DMS 273 (cell line): Measurements from ENCODE around the gene PPP1R37.

Source experiments
- DNase-seq: peaks from one replicate; lab custom pipeline; 2025; ENCODE audit not compliant: unreplicated experiment; lab: John Stamatoyannopoulos, UW

Gene PPP1R37

DNA sequence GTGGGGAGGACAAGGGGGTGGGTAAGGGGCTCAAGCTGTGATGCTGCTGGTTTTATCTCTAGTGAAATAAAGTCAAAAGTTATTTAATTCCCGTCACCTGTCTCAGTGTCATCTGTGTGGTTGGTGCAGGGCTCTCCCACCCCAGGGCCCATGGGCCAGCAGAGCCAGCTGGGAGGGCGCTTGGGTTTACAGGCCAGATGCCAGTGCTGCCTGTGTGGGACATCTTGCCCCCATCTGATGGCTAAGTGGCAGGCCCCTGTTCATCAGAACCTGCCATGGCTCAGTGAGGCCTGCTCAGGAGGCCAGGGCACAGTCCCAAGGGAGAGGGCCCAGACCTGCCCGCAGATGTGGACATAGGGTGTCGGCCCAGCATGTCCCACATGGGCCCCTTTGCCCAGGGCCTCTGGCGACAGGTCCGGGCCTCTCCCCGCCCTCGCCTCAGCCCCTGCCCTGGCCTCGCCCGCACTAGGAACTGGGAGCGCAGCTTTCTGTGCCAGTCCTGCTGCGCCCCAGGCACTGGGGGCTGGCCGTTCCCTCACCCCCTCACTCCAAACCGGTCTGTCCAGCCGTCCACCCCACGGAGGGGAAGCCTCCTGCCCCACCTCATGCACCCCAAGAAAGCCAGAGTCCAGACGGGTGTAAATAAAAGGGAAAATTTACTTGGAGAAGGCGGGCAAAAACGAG is 22.0 kb upstream of the PPP1R37 start:
- DNase-seq: peak; percentile 33

DNA sequence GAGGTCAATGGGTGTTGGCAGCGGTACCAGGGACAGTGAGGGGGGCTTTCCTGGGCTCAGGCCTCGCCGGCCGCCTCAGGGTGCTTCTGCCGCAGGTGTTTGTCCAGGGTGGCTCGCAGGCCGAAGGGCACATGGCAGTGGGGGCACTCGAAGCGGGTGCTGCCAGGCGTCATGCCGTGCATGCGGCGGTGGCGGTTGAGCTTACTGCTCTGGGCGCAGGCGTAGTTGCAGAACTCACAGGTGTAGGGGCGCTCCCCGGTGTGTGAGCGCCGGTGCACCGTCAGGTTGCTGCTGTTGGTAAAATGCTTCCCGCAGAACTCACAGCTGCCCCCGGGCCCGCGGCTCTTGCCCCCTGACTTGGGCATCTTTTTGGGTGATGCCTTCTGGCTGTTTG is 21.4 kb upstream of the PPP1R37 start:
- DNase-seq: no peak

DNA sequence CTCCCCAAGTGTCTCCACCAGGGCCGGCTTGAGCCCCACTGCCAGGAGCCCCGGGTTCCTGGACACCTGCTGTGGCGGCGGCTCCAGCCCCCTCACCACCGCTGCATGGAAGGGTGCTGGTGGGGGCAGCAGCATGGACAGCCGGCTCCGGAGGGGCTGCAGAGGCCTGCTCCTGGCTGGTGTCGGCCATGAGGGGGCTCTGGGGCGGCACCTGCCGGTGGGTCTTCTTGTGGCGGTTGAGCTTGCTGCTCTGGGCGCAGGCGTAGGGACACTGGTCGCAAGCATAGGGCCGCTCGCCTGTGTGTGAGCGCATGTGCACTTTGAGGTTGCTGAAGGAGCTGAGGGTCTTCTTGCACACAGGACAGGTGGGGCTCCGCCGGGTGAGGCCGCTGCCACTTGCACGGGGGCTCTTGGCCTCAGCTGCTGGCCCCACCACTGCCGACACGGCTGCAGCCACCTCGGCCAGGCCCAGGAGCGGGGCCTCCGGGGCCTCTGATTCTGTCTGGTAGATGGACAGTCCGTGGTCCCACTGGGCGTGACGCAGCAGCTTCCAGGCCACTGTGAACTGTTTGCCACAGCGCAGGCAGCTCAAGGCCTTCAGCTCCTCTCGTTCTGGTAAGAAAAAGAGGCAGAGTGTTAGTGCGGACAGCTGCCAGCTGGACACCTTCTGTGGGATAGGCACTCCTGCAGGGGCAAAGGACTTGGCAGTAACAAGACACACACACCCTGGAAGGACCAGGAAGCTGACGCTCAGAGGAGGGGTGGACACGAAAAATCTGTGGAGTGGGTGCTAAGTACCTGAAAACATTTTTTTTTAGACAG is 20.8 kb upstream of the PPP1R37 start:
- no peak for DNase-seq

DNA sequence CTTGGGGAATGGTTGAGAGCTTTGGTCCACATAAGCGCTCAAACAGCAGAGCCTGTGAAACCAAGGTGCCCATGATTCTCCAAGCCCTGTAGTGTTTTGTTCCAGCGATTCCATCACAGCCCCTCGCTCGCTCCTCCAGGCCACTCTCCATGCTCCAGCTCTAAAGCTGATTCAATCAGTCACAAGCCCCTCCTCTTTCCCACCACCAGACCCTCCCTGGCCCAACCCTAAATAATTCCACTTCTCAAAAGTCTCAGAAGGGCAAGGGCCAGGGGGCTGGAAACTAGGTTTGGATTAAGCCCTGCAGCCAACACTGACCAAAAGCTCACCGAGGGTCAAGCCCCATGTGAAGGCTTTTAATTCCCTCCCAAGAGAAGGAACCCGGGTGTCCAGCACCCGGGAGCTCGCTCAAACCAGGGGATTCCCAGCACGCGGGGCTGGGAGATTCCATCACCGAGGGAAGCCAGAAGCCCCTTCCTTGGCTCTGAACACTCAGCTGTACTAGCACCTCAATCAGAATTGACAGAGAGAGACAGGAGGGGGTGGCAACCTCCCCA is 18.2 kb upstream of the PPP1R37 start:
- no peak for DNase-seq

DNA sequence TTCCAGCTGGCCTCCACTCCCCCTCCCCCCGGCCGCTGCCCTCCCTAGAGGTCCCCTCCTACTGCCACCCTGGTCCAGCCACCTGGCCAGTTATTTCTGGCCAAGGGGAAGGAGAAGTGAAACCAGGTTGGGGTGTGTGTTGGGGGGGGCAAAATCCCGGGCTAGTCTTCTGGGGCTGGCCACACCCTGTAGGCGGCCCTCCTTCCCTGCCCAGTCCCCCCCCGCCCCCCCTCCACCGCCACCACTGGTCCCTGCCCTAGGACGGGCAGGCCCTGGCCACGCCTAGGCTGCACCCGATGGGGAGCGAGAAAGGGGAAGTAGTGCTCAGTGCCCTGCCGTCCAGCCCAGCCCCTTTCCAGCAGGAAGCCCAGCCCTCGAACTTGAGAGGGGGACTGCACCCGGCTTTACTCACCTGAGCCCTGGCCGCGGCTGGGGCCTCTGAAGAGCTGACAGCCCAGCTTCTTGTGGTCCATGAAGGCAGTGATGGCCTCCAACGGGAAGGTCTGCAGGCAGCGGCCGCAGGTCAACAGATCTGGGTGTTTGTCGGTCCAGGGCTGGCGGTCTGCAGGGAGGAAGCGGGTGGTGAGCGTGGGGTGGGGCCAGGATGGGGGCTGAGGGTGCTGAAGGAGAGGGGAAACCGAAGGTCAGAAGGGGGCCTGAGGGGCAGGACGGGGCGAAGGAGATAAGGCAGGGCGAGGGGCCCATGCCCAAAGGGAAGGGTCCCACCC is 17.5 kb upstream of the PPP1R37 start:
- DNase-seq: peak; percentile 94

DNA sequence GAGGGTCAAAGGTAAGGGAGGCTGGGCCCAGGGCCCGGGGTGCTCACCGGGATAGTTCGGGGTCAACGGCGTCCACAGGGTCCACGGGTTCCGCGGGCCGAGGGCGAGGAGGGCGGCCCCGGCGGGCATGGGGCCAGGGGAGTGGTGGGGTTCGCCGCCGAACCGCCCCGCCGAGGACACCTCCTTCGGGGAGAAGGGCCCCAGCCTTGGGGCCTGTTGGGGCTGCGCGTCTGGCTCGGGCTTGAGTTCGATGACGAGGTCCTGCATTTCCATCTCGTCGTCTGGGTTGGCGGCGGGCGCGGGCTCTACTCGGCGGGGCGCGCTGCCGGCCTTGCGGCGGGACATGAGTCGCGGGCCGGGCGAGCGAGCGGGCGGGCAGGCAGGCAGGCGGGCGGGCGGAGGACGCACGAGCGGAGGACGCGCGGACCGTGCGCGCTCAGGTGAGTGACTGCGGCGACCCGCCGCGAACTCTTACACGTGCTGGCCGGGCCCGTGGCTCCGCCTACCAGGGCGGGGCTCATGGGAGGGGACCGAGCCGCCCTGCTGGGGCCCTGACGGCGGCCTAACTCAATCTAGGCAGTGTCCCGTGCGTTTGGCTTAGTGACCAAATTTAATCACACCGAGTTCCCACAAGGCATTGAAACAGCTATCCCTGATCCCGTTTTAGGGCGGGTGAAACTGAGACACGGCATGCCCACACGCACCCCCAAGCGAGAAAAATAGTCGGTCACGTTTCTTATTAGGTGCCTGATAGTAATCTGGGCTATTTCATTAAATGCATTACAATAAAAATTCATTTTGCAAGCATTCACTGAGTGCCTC is 16.7 kb upstream of the PPP1R37 start, which contains the start of gene ZNF296:
ZNF296 (minus strand) TSS at position 450 of the 822 bp plus-strand sequence; CDS start at position 345, 105 bp downstream.
- peak; percentile 94 for DNase-seq

DNA sequence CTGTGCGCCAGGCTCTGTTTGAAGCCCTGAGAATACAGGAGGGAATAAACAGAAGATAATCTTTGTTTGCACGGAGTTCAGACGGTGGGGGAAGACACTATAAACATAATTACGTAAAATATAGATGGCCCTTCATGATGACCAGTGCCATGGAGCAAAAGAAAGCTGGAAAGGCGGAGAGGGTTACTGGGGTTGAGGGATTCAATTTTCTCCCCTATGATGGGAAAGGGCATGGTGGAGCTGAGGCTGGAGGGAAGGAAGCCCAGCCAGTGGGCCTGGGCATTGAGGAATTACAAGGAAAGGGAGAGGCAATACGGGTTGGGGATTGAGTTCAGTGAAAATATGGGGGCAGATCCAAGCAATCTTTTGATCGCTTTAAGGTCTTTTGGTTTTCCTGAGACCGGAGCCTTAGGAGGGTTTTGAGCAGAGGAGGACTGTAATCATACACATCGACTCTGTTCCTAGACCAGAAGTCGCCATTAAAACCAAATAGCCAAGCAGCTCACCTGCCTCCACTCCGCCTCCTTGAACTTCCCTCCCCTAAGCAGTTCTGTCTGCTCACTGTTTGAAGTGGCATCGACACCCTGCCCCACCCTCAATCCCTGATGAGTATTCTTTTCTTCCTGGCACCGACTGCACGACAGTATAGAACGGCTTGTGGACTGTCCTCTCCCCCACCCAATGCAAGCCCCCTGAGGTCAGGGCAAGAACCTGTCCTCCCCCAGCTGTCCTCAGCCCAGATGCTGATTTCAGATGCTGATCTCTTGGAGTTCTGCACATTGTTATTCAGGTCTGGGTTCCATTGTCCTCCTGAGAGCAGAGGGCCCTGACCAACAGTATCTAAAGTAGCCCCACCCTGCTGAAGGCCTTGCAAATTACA is 15.9 kb upstream of the PPP1R37 start:
- peak; percentile 63 for DNase-seq

DNA sequence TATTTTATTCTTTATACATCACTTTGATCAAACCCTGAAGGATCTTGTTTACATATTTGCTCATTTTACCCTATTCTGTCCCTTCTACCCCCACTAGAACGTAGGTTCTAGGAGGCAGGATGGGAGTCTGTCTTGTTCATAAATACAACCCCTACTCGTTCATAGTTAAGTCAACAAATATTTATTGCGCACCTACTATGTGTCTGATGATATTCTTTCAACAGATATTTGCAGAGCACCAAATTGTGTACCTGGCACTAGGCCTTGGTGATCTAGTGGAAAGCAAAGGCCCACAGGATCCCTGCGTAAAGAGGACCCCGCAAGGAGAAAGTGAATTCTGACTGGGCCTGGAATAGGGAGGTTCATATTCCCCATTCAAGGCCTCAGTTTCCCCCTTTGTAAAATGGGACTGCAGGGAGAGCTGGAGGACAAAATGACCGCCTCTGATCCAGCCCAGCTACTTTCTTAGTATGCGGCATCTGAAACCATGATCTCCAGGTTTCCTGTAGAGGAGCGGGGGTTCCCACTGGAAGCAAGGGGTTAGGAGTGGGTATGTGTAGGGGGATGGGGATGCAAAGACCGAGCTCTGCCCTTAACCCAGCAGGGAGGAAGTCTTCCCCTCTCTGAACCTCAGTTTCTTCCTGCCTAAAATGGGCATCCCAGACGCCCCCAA is 14.5 kb upstream of the PPP1R37 start:
- DNase-seq: no peak

DNA sequence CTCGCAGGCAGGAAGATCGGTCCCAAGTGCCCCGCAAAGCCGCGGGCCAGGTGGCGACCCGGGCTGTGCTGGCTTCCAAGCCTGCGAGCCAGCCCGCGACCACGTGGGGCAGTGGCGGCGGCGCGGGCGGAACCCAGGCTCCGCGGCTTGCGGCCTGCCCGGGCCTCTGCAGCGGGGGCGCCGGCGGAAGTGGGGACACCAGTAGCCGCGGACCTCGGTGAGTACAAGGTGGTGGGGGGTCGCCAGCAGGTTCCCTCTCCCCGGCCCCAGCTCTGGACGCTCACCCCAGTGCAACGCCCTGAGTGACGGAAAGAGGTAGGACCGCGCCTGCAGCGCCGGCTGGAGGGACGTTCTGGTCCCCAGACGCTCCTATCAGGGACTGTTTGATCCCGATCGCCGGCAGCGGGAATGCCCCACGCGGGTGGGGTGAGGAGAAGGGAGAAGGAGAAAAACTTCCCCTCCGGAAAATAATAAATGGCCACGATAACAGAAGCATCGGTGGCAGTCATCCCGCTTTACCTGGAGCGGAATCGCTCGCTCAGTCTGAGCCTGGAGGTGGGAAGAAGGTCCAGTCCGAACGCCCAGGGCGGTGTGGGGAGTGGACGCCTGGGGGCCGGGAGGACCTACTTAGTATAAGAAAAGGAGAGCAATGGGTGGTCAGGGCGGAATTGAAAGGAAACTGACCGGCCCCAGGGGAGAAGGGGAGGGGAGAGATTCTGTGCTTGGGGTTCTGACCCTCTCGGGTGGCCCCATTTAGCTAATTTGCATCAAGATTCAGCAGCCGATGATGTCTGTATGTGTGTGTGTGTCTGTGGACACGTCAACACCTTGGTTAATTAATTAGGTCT is 13.7 kb upstream of the PPP1R37 start, which contains the start of gene GEMIN7:
GEMIN7 (plus strand) TSS at position 198 of the 848 bp plus-strand sequence. CDS start 10,855 bp downstream, outside the sequence.
- DNase-seq: peak; percentile 94

DNA sequence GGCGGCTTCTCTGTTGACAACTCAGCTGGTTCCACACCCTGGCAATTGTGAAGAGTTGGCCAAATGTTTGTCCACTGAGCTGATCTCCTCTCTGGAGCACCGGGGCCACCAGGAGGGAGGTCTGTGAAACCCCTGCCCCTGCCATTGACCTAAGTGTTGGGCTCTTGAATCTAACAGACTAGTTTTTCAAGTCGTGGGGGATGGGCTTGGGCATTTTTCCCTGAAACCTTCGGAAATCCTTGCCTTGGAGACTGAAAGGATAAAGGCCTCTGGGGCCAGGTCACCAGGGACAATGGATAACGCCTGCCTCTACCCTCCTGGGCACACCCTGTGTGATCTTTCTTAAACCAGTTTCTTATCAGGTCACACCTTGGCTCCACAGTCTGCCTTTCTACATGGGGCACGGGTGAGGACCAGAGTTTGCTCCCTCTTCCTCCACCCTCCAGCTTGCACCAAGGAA is 13.0 kb upstream of the PPP1R37 start:
- DNase-seq: no peak

DNA sequence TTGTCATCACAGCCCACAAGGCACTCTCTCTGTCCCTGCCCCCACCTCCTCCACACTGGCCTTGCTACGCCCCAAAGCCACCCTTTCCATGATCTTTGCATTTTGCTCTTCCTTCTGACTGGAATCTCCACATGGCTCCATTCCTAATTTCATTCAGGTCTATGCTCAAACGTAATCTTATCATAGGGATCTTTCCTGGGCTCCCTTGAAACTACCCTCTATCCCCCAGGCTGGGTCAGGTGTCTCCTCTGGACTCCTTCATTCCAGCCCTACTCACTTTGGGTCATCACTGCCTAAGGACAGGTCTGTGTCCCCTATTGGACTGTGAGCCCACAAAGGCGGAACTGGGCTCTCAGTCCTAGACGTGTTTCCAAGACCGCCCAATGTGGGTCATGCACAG is 10.8 kb upstream of the PPP1R37 start:
- DNase-seq: no peak

DNA sequence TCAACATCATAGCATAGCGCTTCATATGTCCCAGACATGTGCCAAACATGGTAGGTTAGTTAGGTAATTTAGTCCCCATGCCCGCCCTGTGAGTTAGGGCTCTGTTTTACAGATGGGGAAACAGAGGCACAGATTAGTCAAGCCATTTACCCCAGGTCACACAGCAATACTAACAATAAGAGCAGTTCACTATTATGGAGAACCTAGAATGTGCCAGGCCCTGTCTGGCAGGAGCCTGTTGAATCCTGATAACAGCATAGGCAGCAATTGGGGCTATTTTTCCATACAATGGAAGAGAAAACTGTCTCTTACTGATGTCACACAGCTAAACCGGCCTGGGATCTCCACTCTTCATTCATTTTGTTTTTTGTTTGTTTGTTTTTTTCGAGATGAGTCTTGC is 6.5 kb upstream of the PPP1R37 start:
- DNase-seq: no peak

DNA sequence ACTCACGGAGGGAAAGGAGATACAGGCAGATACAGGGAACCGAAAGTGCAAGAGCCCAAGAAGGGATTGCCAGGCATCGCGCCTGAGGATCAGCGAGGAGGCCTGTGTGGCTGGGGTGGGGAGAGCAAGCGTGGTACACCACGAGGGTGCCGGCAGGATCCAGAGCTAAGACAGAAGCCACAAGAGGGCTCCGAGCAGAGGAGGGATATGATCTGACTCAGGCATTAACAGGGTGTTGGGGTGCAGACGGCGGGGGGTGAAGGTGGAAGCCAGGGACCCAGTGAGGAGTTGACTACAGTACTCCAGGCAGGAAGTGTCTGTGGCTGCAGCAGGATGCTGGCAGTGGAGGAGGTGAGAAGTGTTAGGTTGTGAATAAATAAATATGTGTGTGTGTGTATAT is 5.4 kb upstream of the PPP1R37 start:
- no peak for DNase-seq

DNA sequence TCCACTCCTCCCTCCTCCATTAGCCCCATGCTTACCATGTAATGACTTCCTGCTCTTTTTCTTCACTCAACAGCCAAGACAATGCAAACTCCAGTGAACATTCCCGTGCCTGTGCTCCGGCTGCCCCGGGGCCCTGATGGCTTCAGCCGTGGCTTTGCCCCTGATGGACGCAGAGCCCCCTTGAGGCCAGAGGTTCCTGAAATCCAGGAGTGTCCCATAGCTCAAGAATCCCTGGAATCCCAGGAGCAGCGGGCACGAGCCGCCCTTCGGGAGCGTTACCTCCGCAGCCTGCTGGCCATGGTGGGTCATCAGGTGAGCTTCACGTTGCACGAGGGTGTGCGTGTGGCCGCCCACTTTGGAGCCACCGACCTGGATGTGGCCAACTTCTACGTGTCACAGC is 2.9 kb upstream of the PPP1R37 start:
- DNase-seq: no peak

DNA sequence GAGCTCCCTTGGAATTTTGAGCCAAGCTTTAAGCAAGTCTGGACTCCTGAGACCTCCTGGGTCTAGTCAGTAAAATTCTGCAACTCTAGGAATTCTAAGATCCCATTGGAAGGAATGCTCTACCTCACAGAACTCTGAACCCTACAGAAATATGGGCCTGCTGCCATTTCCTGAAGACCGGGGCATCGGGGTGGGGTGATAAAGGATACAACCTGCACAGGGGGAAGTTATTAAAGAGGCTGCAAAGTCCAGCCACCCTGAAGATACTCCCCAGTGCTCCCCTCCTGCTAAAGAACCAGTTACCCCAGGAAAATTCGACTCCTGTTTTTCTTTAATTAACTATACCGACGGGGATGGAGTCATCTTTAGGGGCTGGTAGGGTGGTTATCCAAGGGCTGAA is 2.4 kb upstream of the PPP1R37 start:
- no peak for DNase-seq

DNA sequence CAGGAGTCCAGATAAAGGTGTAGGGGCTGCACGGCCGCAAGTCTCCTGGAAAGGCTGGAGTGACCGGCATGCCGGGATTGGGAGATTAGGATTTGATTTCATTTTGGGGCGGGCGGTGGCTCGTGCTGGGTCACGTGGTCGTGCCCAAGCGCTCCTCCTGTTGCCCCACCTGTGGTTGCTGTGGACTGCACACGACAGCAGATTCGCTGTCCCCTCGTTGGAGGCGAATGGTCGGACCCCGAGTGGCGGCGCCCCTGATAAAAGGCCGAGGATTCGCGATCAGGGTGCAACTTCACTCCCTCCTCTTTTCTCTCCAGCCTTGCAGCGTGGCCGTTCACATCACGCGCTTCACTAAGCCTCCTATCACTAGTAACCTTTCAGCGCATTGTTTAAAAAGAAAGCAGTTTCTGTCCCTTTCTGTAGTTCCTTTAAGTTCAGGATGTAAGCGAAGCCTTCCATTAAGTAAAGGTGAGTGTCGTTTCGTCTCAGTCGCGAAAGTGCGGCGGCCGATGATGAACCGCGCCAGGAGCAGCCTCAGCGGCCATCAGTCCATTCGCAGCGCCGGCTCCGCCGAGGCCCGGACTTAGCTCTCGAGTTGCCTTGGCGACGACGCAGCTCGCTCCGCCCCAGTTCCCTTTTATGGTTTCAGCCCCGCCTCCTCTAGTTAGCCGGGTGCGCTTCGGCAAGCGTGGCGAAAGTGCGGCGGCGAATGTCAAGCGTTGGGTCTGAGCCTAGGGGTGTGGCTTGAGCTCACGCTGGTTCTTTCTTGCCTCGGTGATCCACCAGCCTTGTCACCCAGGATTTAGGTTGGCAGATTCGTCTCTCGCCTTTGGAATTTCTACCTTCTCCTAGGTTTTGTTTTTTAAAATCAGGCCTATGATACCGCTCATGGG is 1.7 kb upstream of the PPP1R37 start:
- peak; percentile 100 for DNase-seq

DNA sequence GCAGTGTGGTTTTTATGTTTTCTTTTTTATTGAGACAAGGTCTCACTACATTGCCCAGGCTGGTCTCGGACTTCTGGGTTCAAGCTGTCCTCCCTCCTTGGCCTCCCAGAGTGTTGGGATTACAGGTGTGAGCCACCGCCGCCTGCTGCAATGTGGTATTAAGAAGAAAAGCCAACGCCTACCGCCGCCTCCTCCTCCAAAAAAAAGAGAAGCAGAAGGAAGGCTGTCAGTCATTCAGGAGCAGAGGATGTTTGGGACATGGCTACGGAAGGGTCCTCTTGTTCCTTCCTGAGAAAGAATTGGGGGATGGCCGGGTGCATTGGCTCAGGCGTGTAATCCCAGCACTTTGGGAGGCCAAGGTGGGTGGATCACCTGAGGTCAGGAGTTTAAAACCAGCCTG is 1.2 kb downstream of the PPP1R37 start:
- DNase-seq: no peak
